Keratinocyte (primary cell): ENCODE data around the gene UBR2. TPM values are rescaled to one million over a fixed set of nuclear protein-coding genes. Genes with fewer than 3 reads are reported as not detected.
A peak's percentile ranks its signal among the peaks of the same experiment; 100 is the strongest.

Source experiments
- DNase-seq: peaks from one replicate; pipeline ENCODE4 v3.0.0-alpha.2; 2011; ENCODE audit warnings: low read depth, missing footprints, low spot score
- FAIRE-seq: peaks from 2 replicates; lab custom pipeline; 2011; peaks lifted over from hg19 to GRCh38; lab: Jason Lieb, UNC
- H2AFZ ChIP-seq: 2 replicates; pipeline ENCODE4 v1.6.0; 2012; ENCODE audit warnings: low read length, control low read depth, inconsistent platforms; ENCODE audit not compliant: control insufficient read depth
- H3K27ac ChIP-seq: 2 replicates; pipeline ENCODE4 v1.5.1; 2011; ENCODE audit warnings: low read length; ENCODE audit not compliant: control insufficient read depth, insufficient read depth
- H3K27me3 ChIP-seq: 3 replicates; pipeline ENCODE4 v1.6.0; 2011; ENCODE audit warnings: low read length; ENCODE audit not compliant: control insufficient read depth, insufficient read depth; ENCODE audit errors: extremely low read depth
- H3K36me3 ChIP-seq, 2 experiments: 2 replicates in 1 of 2; 3 replicates in 1 of 2; pipeline ENCODE4 v1.5.1; 2011; ENCODE audit warnings: low read length in 2 of 2, mild to moderate bottlenecking in 1 of 2; ENCODE audit not compliant: control insufficient read depth in 2 of 2, insufficient read depth in 2 of 2; ENCODE audit errors: extremely low read depth in 1 of 2
- H3K4me1 ChIP-seq: 3 replicates; pipeline ENCODE4 v1.5.1; 2011; ENCODE audit warnings: low read length; ENCODE audit not compliant: control insufficient read depth, insufficient read depth; ENCODE audit errors: extremely low read depth
- H3K4me2 ChIP-seq: 3 replicates; pipeline ENCODE4 v1.6.0; 2011; ENCODE audit warnings: low read depth, low read length; ENCODE audit not compliant: control insufficient read depth, insufficient read depth; ENCODE audit errors: extremely low read depth
- H3K4me3 ChIP-seq, 3 experiments: fragments of 200-600 bp in 1 of 3; sonication (generic) in 1 of 3; 2 replicates in 2 of 3; 3 replicates in 1 of 3; pipeline ENCODE4 v1.5.1; 2011 to 2016; ENCODE audit warnings: low read length in 3 of 3, mild to moderate bottlenecking in 3 of 3, control low read depth in 2 of 3, inconsistent platforms in 1 of 3, low read depth in 1 of 3, mixed read lengths in 1 of 3, mixed run types in 1 of 3, moderate library complexity in 1 of 3; ENCODE audit not compliant: control insufficient read depth in 2 of 3, insufficient read depth in 2 of 3; ENCODE audit errors: extremely low read depth in 1 of 3
- H3K79me2 ChIP-seq: 2 replicates; pipeline ENCODE4 v1.6.0; 2012; ENCODE audit warnings: low read length; ENCODE audit not compliant: control insufficient read depth, insufficient read depth
- H3K9ac ChIP-seq: 3 replicates; pipeline ENCODE4 v1.6.0; 2011; ENCODE audit warnings: low read length; ENCODE audit not compliant: control insufficient read depth, insufficient read depth; ENCODE audit errors: extremely low read depth
- H3K9me1 ChIP-seq: 3 replicates; pipeline ENCODE4 v1.6.0; 2011; ENCODE audit warnings: low read length; ENCODE audit not compliant: control insufficient read depth, insufficient read depth; ENCODE audit errors: extremely low read depth
- H3K9me3 ChIP-seq: 2 replicates; pipeline ENCODE4 v1.5.1; 2012; ENCODE audit warnings: low read depth, low read length; ENCODE audit not compliant: control insufficient read depth
- H4K20me1 ChIP-seq: 3 replicates; pipeline ENCODE4 v1.6.0; 2011; ENCODE audit warnings: low read length; ENCODE audit not compliant: control insufficient read depth, insufficient read depth; ENCODE audit errors: extremely low read depth
- EZH2 ChIP-seq: IDR thresholded peaks from one replicate; pipeline ENCODE4 v1.6.1; 2012; ENCODE audit warnings: inconsistent platforms, mild to moderate bottlenecking, low read length, moderate library complexity
- dilution Hi-C: fragments of 300-500 bp; cut with MboI; formaldehyde crosslinking; loops from one replicate; pipeline ENCODE4 v1.7.0; 2020; ENCODE audit warnings: low sequenced_read_pairs; ENCODE audit not compliant: extremely low pct_ligation_motif_present
- polyA plus RNA-seq, 5 experiments: library from polyadenylated mRNA; depleted of rRNA in 3 of 5; stranded (reverse) in 3 of 5; stranded (forward) in 1 of 5; unstranded in 1 of 5; fragments of >200 nt; gene quantifications; 1 replicate in 1 of 5; 2 replicates in 3 of 5; 3 replicates in 1 of 5; pipeline versions ENCODE4 v1.2.1 to v1.2.3, GENCODE V29; 2011 to 2012; ENCODE audit warnings: missing spikeins in 2 of 5, low read depth in 1 of 5, low replicate concordance in 1 of 5
- TF ChIP-seq, protein P1 (sequence below), 3 experiments: IDR thresholded peaks in 1 of 3; conservative IDR thresholded peaks in 1 of 3; optimal IDR thresholded peaks in 1 of 3; 2 replicates in 2 of 3; 3 replicates in 1 of 3; pipeline versions ENCODE3 to v1.5.1; 2011; ENCODE audit warnings: low read length in 3 of 3, mild to moderate bottlenecking in 3 of 3, moderate library complexity in 2 of 3, control low read depth in 1 of 3, inconsistent platforms in 1 of 3; ENCODE audit not compliant: insufficient read depth in 2 of 3; ENCODE audit errors: extremely low read depth in 1 of 3

The UBR2 gene
- polyA plus RNA-seq, 1 donor (not counting 4 experiments of a cell fraction or from before 2014, with no cell fraction given), result 21.6 TPM

- Histone ChIP-seq H3K4me2 (no peak overlapping the region), H3K4me1 (no peaks in the 10 kb centered on the region), H3K79me2 (no peaks in the 10 kb centered on the region), H3K9me3 (no peaks in the 10 kb centered on the region), H3K36me3 (peaks cover 11 to 16% of the 10 kb centered on the region in 2 experiments), H3K27me3 (no peaks in the 10 kb centered on the region), H4K20me1 (no peaks in the 10 kb centered on the region), H3K27ac (no peak overlapping the region), H3K9ac (no peak overlapping the region), H3K4me3 (no peak overlapping the region), H2AFZ (no peak overlapping the region), H3K9me1 (no peaks in the 10 kb centered on the region)
- DNase-seq (no peak), FAIRE-seq (no peak)
- TF ChIP-seq EZH2, result no peak
- TF ChIP-seq, protein P1, sequence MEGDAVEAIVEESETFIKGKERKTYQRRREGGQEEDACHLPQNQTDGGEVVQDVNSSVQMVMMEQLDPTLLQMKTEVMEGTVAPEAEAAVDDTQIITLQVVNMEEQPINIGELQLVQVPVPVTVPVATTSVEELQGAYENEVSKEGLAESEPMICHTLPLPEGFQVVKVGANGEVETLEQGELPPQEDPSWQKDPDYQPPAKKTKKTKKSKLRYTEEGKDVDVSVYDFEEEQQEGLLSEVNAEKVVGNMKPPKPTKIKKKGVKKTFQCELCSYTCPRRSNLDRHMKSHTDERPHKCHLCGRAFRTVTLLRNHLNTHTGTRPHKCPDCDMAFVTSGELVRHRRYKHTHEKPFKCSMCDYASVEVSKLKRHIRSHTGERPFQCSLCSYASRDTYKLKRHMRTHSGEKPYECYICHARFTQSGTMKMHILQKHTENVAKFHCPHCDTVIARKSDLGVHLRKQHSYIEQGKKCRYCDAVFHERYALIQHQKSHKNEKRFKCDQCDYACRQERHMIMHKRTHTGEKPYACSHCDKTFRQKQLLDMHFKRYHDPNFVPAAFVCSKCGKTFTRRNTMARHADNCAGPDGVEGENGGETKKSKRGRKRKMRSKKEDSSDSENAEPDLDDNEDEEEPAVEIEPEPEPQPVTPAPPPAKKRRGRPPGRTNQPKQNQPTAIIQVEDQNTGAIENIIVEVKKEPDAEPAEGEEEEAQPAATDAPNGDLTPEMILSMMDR (optimal IDR thresholded peaks at IDR 0.05 in 1 of 3, IDR thresholded peaks at IDR 0.05 in 1 of 3, conservative IDR thresholded peaks at IDR 0.05 in 1 of 3; ENCODE audit: extremely low read depth in 1 of 3, insufficient read depth in 2 of 3, low read length in 3 of 3), result no peak
- dilution Hi-C loops, result no loop called here
Measured at GRCh38 chr6:42659806-42660205, 96.0 kb downstream of the UBR2 start.

GRCh38 chr6:42661540-42662153, 97.8 kb downstream of the UBR2 start:
- no peak overlapping the region for H3K4me3 ChIP-seq
- no peaks in the 10 kb centered on the region for H3K9me3 ChIP-seq
- H3K36me3 ChIP-seq, result peaks cover 16 to 28% of the 10 kb centered on the region in 2 experiments
- no peaks in the 10 kb centered on the region for H3K9me1 ChIP-seq
- no peaks in the 10 kb centered on the region for H4K20me1 ChIP-seq
- no peak for TF ChIP-seq EZH2
- TF ChIP-seq, protein P1 (optimal IDR thresholded peaks at IDR 0.05 in 1 of 3, IDR thresholded peaks at IDR 0.05 in 1 of 3, conservative IDR thresholded peaks at IDR 0.05 in 1 of 3; ENCODE audit: extremely low read depth in 1 of 3, insufficient read depth in 2 of 3, low read length in 3 of 3), result peak; percentile 77 to 79 (median 79)
- H3K9ac ChIP-seq, result no peak overlapping the region
- dilution Hi-C loops, result no loop called here
- DNase-seq (peak; percentile 2), FAIRE-seq (peak; percentile 89)
- H3K27me3 ChIP-seq, result no peaks in the 10 kb centered on the region
- H3K4me1 ChIP-seq, result no peaks in the 10 kb centered on the region
- no peaks in the 10 kb centered on the region for H3K79me2 ChIP-seq
- H3K4me2 ChIP-seq, result no peak overlapping the region
- no peak overlapping the region for H2AFZ ChIP-seq
- H3K27ac ChIP-seq, result no peak overlapping the region
